Dendritic cell treated with granulocyte-macrophage colony-stimulating factor and Interleukin-4, amounts not matched to agents 40 ng/mL and 50 ng/mL, for 4 days (primary cell): ENCODE results near the gene RGS13.
A peak's percentile ranks its signal among the peaks of the same experiment; 100 is the strongest.

Experiments
- H3K27ac Mint-ChIP-seq: one replicate; pipeline ENCODE4 v1.8.0; 2022; ENCODE audit warnings: mild to moderate bottlenecking, mixed read lengths
- H3K27me3 Mint-ChIP-seq: one replicate; pipeline ENCODE4 v1.8.0; 2022; ENCODE audit warnings: mild to moderate bottlenecking, mixed read lengths
- H3K36me3 Mint-ChIP-seq: one replicate; pipeline ENCODE4 v1.8.0; 2022; ENCODE audit warnings: low read depth, mixed read lengths
- H3K4me1 Mint-ChIP-seq: one replicate; pipeline ENCODE4 v1.8.0; 2022; ENCODE audit warnings: low read depth, mixed read lengths
- H3K4me3 Mint-ChIP-seq: one replicate; pipeline ENCODE4 v1.8.0; 2022; ENCODE audit warnings: mild to moderate bottlenecking, moderate library complexity, mixed read lengths
- H3K9me3 Mint-ChIP-seq: one replicate; pipeline ENCODE4 v1.8.0; 2022; ENCODE audit warnings: mixed read lengths
- intact Hi-C: fragments of 100-400 bp; cut with micrococcal nuclease; formaldehyde crosslinking; loops from one replicate; pipeline ENCODE4 v1.15.0; 2022

Gene RGS13

GRCh38 chr1:192608671-192609070 is 27.3 kb upstream of the RGS13 start:
- no peaks in the 10 kb centered on the region for H3K9me3 Mint-ChIP-seq
- H3K27ac Mint-ChIP-seq, result peak overlapping the region; percentile 56
- intact Hi-C loops, result loop anchor here (1.0 to 2.0 kb wide), 3 partner anchors 28 to 202 kb away; no protein-coding TSS in a partner anchor
- peaks cover 21% of the 10 kb centered on the region for H3K4me1 Mint-ChIP-seq
- peaks cover 10% of the 10 kb centered on the region for H3K27me3 Mint-ChIP-seq
- no peaks in the 10 kb centered on the region for H3K36me3 Mint-ChIP-seq
- H3K4me3 Mint-ChIP-seq, result no peak overlapping the region

- Mint-ChIP-seq H3K27ac (peak overlapping the region; percentile 56), H3K27me3 (peaks cover 10% of the 10 kb centered on the region), H3K4me3 (peak overlapping the region; percentile 9), H3K9me3 (no peaks in the 10 kb centered on the region), H3K36me3 (no peaks in the 10 kb centered on the region), H3K4me1 (peaks cover 21% of the 10 kb centered on the region)
- intact Hi-C loops, result loop anchor here (1.0 to 10.0 kb wide), 4 partner anchors 29 to 415 kb away; no protein-coding TSS in a partner anchor
These were observed 26.6 kb upstream of the RGS13 start for GRCh38 chr1:192609110-192610079.

- no peaks in the 10 kb centered on the region for H3K36me3 Mint-ChIP-seq
These were observed 25.6 kb upstream of the RGS13 start for GRCh38 chr1:192610112-192610889.

GRCh38 chr1:192615055-192615454 is 20.9 kb upstream of the RGS13 start:
- Mint-ChIP-seq H3K27me3 (no peaks in the 10 kb centered on the region), H3K4me3 (no peak overlapping the region), H3K9me3 (no peaks in the 10 kb centered on the region), H3K36me3 (no peaks in the 10 kb centered on the region), H3K4me1 (no peaks in the 10 kb centered on the region), H3K27ac (no peak overlapping the region)
- intact Hi-C loops, result loop anchor here (10.0 kb wide), 1 partner anchor 410 kb away; no protein-coding TSS in a partner anchor

More at GRCh38 chr1:192610112-192610889, 25.6 kb upstream of the RGS13 start:
- H3K27me3 Mint-ChIP-seq, result peaks cover 10% of the 10 kb centered on the region
- intact Hi-C loops, result loop anchor here (10.0 kb wide), 1 partner anchor 414 kb away; no protein-coding TSS in a partner anchor
- peaks cover 21% of the 10 kb centered on the region for H3K4me1 Mint-ChIP-seq
- H3K27ac Mint-ChIP-seq, result no peak overlapping the region
- H3K4me3 Mint-ChIP-seq, result no peak overlapping the region
- H3K9me3 Mint-ChIP-seq, result no peaks in the 10 kb centered on the region

- Mint-ChIP-seq H3K27ac (no peak overlapping the region), H3K27me3 (no peaks in the 10 kb centered on the region)
These were observed 15.8 kb upstream of the RGS13 start for GRCh38 chr1:192620071-192620635.

GRCh38 chr1:192626366-192627179 is 9.4 kb upstream of the RGS13 start:
- Mint-ChIP-seq H3K36me3 (no peaks in the 10 kb centered on the region), H3K4me3 (no peak overlapping the region), H3K27me3 (no peaks in the 10 kb centered on the region), H3K9me3 (no peaks in the 10 kb centered on the region), H3K4me1 (no peaks in the 10 kb centered on the region), H3K27ac (no peak overlapping the region)
- intact Hi-C loops, result no loop called here

More at GRCh38 chr1:192620071-192620635, 15.8 kb upstream of the RGS13 start:
- intact Hi-C loops, result no loop called here
- Mint-ChIP-seq H3K4me1 (no peaks in the 10 kb centered on the region), H3K4me3 (no peak overlapping the region), H3K36me3 (no peaks in the 10 kb centered on the region), H3K9me3 (no peaks in the 10 kb centered on the region)

- H3K36me3 Mint-ChIP-seq, result no peaks in the 10 kb centered on the region
These were observed 8.0 kb upstream of the RGS13 start for GRCh38 chr1:192627901-192628300.

GRCh38 chr1:192628396-192629057 is 7.4 kb upstream of the RGS13 start:
- intact Hi-C loops, result no loop called here
- H3K9me3 Mint-ChIP-seq, result no peaks in the 10 kb centered on the region
- H3K4me1 Mint-ChIP-seq, result no peaks in the 10 kb centered on the region
- no peak overlapping the region for H3K4me3 Mint-ChIP-seq
- no peak overlapping the region for H3K27ac Mint-ChIP-seq
- no peaks in the 10 kb centered on the region for H3K27me3 Mint-ChIP-seq
- no peaks in the 10 kb centered on the region for H3K36me3 Mint-ChIP-seq

More at GRCh38 chr1:192627901-192628300, 8.0 kb upstream of the RGS13 start:
- Mint-ChIP-seq H3K27ac (no peak overlapping the region), H3K4me3 (no peak overlapping the region), H3K4me1 (no peaks in the 10 kb centered on the region), H3K9me3 (no peaks in the 10 kb centered on the region), H3K27me3 (no peaks in the 10 kb centered on the region)
- intact Hi-C loops, result no loop called here

GRCh38 chr1:192629612-192630011 is 6.3 kb upstream of the RGS13 start:
- Mint-ChIP-seq H3K36me3 (no peaks in the 10 kb centered on the region), H3K4me1 (no peaks in the 10 kb centered on the region), H3K9me3 (no peaks in the 10 kb centered on the region), H3K27me3 (no peaks in the 10 kb centered on the region), H3K4me3 (no peak overlapping the region), H3K27ac (no peak overlapping the region)
- intact Hi-C loops, result no loop called here

- H3K9me3 Mint-ChIP-seq, result no peaks in the 10 kb centered on the region
- H3K27me3 Mint-ChIP-seq, result no peaks in the 10 kb centered on the region
- H3K4me1 Mint-ChIP-seq, result no peaks in the 10 kb centered on the region
- no peak overlapping the region for H3K4me3 Mint-ChIP-seq
- intact Hi-C loops, result no loop called here
- no peak overlapping the region for H3K27ac Mint-ChIP-seq
- H3K36me3 Mint-ChIP-seq, result no peaks in the 10 kb centered on the region
These were observed 5.2 kb upstream of the RGS13 start for GRCh38 chr1:192630521-192631287.

GRCh38 chr1:192631749-192632148 is 4.2 kb upstream of the RGS13 start:
- Mint-ChIP-seq H3K4me1 (no peaks in the 10 kb centered on the region), H3K27ac (no peak overlapping the region), H3K4me3 (no peak overlapping the region), H3K27me3 (no peaks in the 10 kb centered on the region), H3K36me3 (no peaks in the 10 kb centered on the region), H3K9me3 (no peaks in the 10 kb centered on the region)
- intact Hi-C loops, result no loop called here

GRCh38 chr1:192632188-192632587 is 3.8 kb upstream of the RGS13 start:
- Mint-ChIP-seq H3K4me1 (no peaks in the 10 kb centered on the region), H3K27me3 (no peaks in the 10 kb centered on the region), H3K9me3 (no peaks in the 10 kb centered on the region), H3K27ac (no peak overlapping the region), H3K36me3 (no peaks in the 10 kb centered on the region), H3K4me3 (no peak overlapping the region)
- intact Hi-C loops, result no loop called here
